Mucosa of descending colon (tissue), 3 donors: Measurements from ENCODE around the gene FOLR1. TPM values are rescaled to one million over a fixed set of nuclear protein-coding genes. Genes with fewer than 3 reads are reported as not detected.
"Not testable (repeated sequence)": the region's sequence is repeated elsewhere in the genome, so short reads cannot be mapped to it uniquely, and the experiment has no call there.

Experiments used
- ATAC-seq: fragments of 200-7000 bp; cut with Tn5 transposase; one replicate; pipeline ENCODE4 v1.9.1; 2020; ENCODE audit warnings: mild to moderate bottlenecking, moderate library complexity
- DNase-seq, 3 donors: peaks; one replicate each; pipeline ENCODE4 v3.0.0-alpha.2; 2020
- H3K36me3 ChIP-seq: fragments of 200-600 bp; one replicate; pipeline ENCODE4 v1.8.0; 2021; ENCODE audit warnings: low read depth, mild to moderate bottlenecking
- H3K4me1 ChIP-seq: fragments of 200-600 bp; one replicate; pipeline ENCODE4 v1.8.0; 2021; ENCODE audit warnings: low read depth, mild to moderate bottlenecking
- H3K4me3 ChIP-seq: fragments of 200-600 bp; one replicate; pipeline ENCODE4 v1.8.0; 2021; ENCODE audit warnings: mild to moderate bottlenecking
- H3K9me3 ChIP-seq: fragments of 200-600 bp; one replicate; pipeline ENCODE4 v1.8.0; 2021; ENCODE audit warnings: mild to moderate bottlenecking
- intact Hi-C, 2 donors: fragments of 100-400 bp; cut with DNase I in 1 of 2; cut with micrococcal nuclease in 1 of 2; formaldehyde crosslinking; loops; one replicate each; pipeline versions ENCODE4 v1.11.0 to v1.11.1; 2022; cut with DNase I, micrococcal nuclease
- total RNA-seq, 3 donors: library from RNA; stranded (reverse); fragmentation: NEBNext Ultra II Directional in 2 of 3; extraction: Animal tissue kit (Norgen Biotek cat#: 25700) in 2 of 3; gene quantifications; one replicate each; pipeline versions ENCODE4 v1.2.1 to v1.2.4, GENCODE V29; 2021 to 2023
- TF ChIP-seq, protein P1 (sequence below): fragments of 200-600 bp; IDR thresholded peaks from one replicate; pipeline ENCODE4 v1.8.0; 2022; ENCODE audit warnings: antibody characterized with exemption, mild to moderate bottlenecking
- donor health status: DM: no; HTN: no; CAD: no; lungs with moderate emphysema.
- donor health status: DM: no; HTN: no; CAD: no.
- donor health status: DM: no; HTN: yes; CAD: no.

The FOLR1 gene
- total RNA-seq, 3 donors from 2014 or later, result not detected

GRCh38 chr11:72203163-72203562 lies 11.2 kb downstream of the FOLR1 start:
- TF ChIP-seq, protein P1, sequence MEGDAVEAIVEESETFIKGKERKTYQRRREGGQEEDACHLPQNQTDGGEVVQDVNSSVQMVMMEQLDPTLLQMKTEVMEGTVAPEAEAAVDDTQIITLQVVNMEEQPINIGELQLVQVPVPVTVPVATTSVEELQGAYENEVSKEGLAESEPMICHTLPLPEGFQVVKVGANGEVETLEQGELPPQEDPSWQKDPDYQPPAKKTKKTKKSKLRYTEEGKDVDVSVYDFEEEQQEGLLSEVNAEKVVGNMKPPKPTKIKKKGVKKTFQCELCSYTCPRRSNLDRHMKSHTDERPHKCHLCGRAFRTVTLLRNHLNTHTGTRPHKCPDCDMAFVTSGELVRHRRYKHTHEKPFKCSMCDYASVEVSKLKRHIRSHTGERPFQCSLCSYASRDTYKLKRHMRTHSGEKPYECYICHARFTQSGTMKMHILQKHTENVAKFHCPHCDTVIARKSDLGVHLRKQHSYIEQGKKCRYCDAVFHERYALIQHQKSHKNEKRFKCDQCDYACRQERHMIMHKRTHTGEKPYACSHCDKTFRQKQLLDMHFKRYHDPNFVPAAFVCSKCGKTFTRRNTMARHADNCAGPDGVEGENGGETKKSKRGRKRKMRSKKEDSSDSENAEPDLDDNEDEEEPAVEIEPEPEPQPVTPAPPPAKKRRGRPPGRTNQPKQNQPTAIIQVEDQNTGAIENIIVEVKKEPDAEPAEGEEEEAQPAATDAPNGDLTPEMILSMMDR, result no peak
- Histone ChIP-seq H3K36me3 (no peaks in the 10 kb centered on the region), H3K4me1 (no peaks in the 10 kb centered on the region), H3K4me3 (no peak overlapping the region), H3K9me3 (no peaks in the 10 kb centered on the region)
- peak; percentile 55 for ATAC-seq
- DNase-seq, result no peak
- intact Hi-C loops, result no loop called here

GRCh38 chr11:72204886-72205285 lies 12.9 kb downstream of the FOLR1 start:
- Histone ChIP-seq H3K4me3 (no peak overlapping the region), H3K4me1 (no peaks in the 10 kb centered on the region), H3K36me3 (no peaks in the 10 kb centered on the region), H3K9me3 (no peaks in the 10 kb centered on the region)
- intact Hi-C loops, result no loop called here
- DNase-seq, result no peak
- ATAC-seq, result no peak
- TF ChIP-seq, protein P1, result no peak

- H3K4me1 ChIP-seq, ATAC-seq, H3K4me3 ChIP-seq, intact Hi-C loops, H3K36me3 ChIP-seq, DNase-seq, H3K9me3 ChIP-seq: not testable (repeated sequence)
Measured at GRCh38 chr11:72206794-72207193, 14.9 kb downstream of the FOLR1 start.

GRCh38 chr11:72208281-72208680 lies 16.3 kb downstream of the FOLR1 start:
- DNase-seq (no peak), ATAC-seq (no peak)
- no peaks in the 10 kb centered on the region for H3K9me3 ChIP-seq
- no peak overlapping the region for H3K4me3 ChIP-seq
- TF ChIP-seq, protein P1, result no peak
- H3K36me3 ChIP-seq, result no peaks in the 10 kb centered on the region
- H3K4me1 ChIP-seq, result no peaks in the 10 kb centered on the region
- intact Hi-C loops, result no loop called here

DNA sequence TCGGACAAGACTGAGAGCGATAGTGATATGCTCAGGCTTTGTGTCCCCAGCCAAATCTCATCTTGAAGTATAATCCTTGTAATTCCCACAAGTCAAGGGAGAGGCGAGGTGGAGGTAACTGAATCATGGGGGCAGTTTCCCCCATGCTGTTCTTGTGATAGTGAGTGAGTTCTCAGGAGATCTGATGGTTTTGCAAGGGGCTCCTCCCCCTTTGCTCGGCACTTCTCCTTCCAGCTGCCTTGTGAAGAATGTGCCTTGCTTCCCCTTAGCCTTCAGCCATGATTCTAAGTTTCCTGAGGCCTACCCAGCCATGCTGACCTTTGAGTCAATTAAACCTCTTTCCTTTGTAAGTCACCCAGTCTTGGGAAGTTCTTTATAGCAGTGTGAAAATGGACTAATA lies 17.2 kb downstream of the FOLR1 start:
- H3K36me3 ChIP-seq, result no peaks in the 10 kb centered on the region
- DNase-seq (no peak), ATAC-seq (no peak)
- TF ChIP-seq, protein P1, result no peak
- intact Hi-C loops, result no loop called here
- no peaks in the 10 kb centered on the region for H3K9me3 ChIP-seq
- H3K4me1 ChIP-seq, result no peaks in the 10 kb centered on the region
- H3K4me3 ChIP-seq, result no peak overlapping the region

DNA sequence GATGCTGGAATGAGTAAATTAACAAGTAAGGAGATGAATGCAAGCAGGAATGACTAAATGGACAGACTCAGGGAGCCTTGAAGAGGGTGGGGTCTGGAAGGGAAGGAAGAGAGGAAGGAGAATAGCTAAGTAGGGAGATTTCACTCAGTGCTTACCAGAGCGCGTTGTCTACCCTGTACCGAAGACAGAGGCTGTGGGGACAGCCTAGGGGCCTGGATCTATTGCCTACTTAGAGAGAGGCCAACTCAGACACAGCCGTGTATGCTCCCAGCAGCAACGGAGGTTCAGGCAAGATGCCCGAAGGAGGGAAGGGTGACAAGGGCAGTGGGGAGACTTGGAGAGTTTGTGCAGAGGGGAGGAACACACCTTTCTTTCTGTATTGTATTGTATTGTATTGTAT lies 24.7 kb downstream of the FOLR1 start, which contains the start of gene FOLR2:
Gene FOLR2 (plus strand): TSS at position 157 of the 400 bp plus-strand sequence. CDS start 1,791 bp downstream, outside the sequence.
- H3K4me1 ChIP-seq, result no peaks in the 10 kb centered on the region
- TF ChIP-seq, protein P1, result no peak
- no peaks in the 10 kb centered on the region for H3K9me3 ChIP-seq
- intact Hi-C loops, result no loop called here
- ATAC-seq (no peak), DNase-seq (no peak)
- H3K36me3 ChIP-seq, result no peaks in the 10 kb centered on the region
- no peak within 1 kb of the TSS for H3K4me3 ChIP-seq
